Hepatocyte (in vitro differentiated cells): Measurements from ENCODE around the gene RORB.

ENCODE experiments used
- CTCF ChIP-seq: fragments of 200-600 bp; sonication (generic); IDR thresholded peaks from 2 replicates; pipeline ENCODE4 v1.5.1; 2016; ENCODE audit warnings: antibody characterized with exemption, mild to moderate bottlenecking; ENCODE audit not compliant: poor library complexity
- EZH2 ChIP-seq: fragments of 200-600 bp; sonication (generic); IDR thresholded peaks from 2 replicates; pipeline ENCODE4 v1.6.1; 2016; ENCODE audit warnings: antibody characterized with exemption, mild to moderate bottlenecking, borderline replicate concordance
- EZH2phosphoT487 ChIP-seq: fragments of 200-600 bp; sonication (generic); IDR thresholded peaks from one replicate; pipeline ENCODE4 v1.6.1; 2018; ENCODE audit warnings: antibody characterized with exemption, mild to moderate bottlenecking, low read depth, moderate library complexity; ENCODE audit not compliant: unreplicated experiment, severe bottlenecking

DNA sequence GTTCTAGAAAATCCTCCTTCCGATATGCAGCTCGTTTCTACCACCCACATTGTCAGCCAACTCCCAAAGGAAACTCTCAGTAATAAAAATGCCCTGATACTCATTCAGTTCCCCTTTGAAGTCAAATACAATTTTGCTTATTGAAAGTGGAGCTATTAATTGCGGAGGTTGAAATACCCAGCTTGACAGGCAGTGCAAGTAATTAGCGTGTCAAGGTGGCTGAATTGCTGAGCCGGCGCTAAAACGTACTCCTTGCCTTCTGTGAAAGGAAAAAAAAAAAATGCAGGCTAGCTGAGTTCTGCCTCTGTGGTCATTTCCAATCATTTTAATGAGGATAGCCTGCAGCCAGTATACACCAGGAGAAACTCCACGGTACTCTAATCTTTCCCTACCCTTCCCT lies 165.5 kb downstream of the RORB start:
- TF ChIP-seq CTCF (no peak), EZH2 (no peak), EZH2phosphoT487 (no peak)
